Esophagus muscularis mucosa (tissue), 4 donors: ENCODE measurements around the gene PLEKHA8. TPM values are rescaled to one million over a fixed set of nuclear protein-coding genes. Genes with fewer than 3 reads are reported as not detected.
A peak's percentile ranks its signal among the peaks of the same experiment; 100 is the strongest.

ENCODE experiments used
- DNase-seq: peaks from one replicate; pipeline ENCODE4 v3.0.0-alpha.2; 2017; ENCODE audit errors: extremely low spot score
- H3K27ac ChIP-seq, 4 donors: fragments of 200-600 bp; sonication (generic); replicated peaks in 1 of 4; 1 replicate in 3 of 4; 2 replicates in 1 of 4; pipeline ENCODE4 v1.5.1; 2016 to 2019; ENCODE audit warnings: mild to moderate bottlenecking in 1 of 4
- H3K27me3 ChIP-seq, 4 donors: fragments of 200-600 bp; sonication (generic); one replicate each; pipeline versions ENCODE4 v1.5.1 to v1.6.0; 2016 to 2019
- H3K36me3 ChIP-seq, 4 donors: fragments of 200-600 bp; sonication (generic); one replicate each; pipeline ENCODE4 v1.5.1; 2016 to 2019
- H3K4me1 ChIP-seq, 4 donors: fragments of 200-600 bp; sonication (generic); one replicate each; pipeline ENCODE4 v1.5.1; 2016 to 2019
- H3K4me3 ChIP-seq, 4 donors: fragments of 200-600 bp; sonication (generic); 1 replicate in 2 of 4; 2 replicates in 2 of 4; pipeline ENCODE4 v1.5.1; 2016 to 2019; ENCODE audit warnings: mild to moderate bottlenecking in 4 of 4, moderate library complexity in 1 of 4
- H3K9me3 ChIP-seq, 4 donors: fragments of 200-600 bp; sonication (generic); 1 replicate in 3 of 4; 2 replicates in 1 of 4; pipeline ENCODE4 v1.5.1; 2016 to 2019
- EP300 ChIP-seq: sonication (generic); formaldehyde crosslinking; IDR thresholded peaks from one replicate; pipeline ENCODE4 v1.6.1; 2017; ENCODE audit warnings: antibody characterized with exemption
- POLR2A ChIP-seq: fragments of 450-650 bp; IDR thresholded peaks from one replicate; pipeline ENCODE4 v1.6.1; 2017; ENCODE audit warnings: antibody characterized with exemption, moderate library complexity, mild to moderate bottlenecking, low read depth
- POLR2AphosphoS5 ChIP-seq, 2 donors: sonication (generic); formaldehyde crosslinking; IDR thresholded peaks; one replicate each; pipeline ENCODE4 v1.6.1; 2017; ENCODE audit warnings: antibody characterized with exemption in 2 of 2
- WGBS: methylation state at CpG from one replicate; pipeline ENCODE4 v1.1.5; 2018; 5-methylcytosine and 5-hydroxymethylcytosine counted together
- intact Hi-C: fragments of 100-400 bp; cut with DNase I; formaldehyde crosslinking; loops from one replicate; pipeline ENCODE4 v1.15.1; 2023
- total RNA-seq, 4 donors: library from RNA; depleted of rRNA; stranded (reverse); fragments of >200 nt; gene quantifications; one replicate each; pipeline versions ENCODE4 v1.1.0 to v1.2.1, GENCODE V29; 2016
- TF ChIP-seq, protein P1 (sequence below), 3 experiments: fragments of 200-600 bp in 2 of 3; fragments of 450-650 bp in 1 of 3; sonication (generic) in 2 of 3; IDR thresholded peaks; one replicate each; pipeline ENCODE4 v1.5.1; 2017 to 2019; ENCODE audit warnings: antibody characterized with exemption in 3 of 3, mild to moderate bottlenecking in 2 of 3, moderate library complexity in 1 of 3

The PLEKHA8 gene
- total RNA-seq, 4 donors from 2014 or later = 6.6 to 11.9 (median 10.2) TPM

GRCh38 chr7:30133736-30134610, 105.8 kb downstream of the PLEKHA8 start:
- H3K4me3 ChIP-seq = peak overlapping the region; percentile 95 to 99 (median 96)
- H3K36me3 ChIP-seq = no peaks in the 10 kb centered on the region
- intact Hi-C loops = loop anchor here (5.0 kb wide), 1 partner anchor 52 kb away; no protein-coding TSS in a partner anchor
- peaks cover 12 to 39% (median 37%) of the 10 kb centered on the region in 4 donors for H3K4me1 ChIP-seq
- peak overlapping the region; percentile 96 to 98 (median 98) for H3K27ac ChIP-seq
- peak; percentile 55 for DNase-seq
- TF ChIP-seq, protein P1, sequence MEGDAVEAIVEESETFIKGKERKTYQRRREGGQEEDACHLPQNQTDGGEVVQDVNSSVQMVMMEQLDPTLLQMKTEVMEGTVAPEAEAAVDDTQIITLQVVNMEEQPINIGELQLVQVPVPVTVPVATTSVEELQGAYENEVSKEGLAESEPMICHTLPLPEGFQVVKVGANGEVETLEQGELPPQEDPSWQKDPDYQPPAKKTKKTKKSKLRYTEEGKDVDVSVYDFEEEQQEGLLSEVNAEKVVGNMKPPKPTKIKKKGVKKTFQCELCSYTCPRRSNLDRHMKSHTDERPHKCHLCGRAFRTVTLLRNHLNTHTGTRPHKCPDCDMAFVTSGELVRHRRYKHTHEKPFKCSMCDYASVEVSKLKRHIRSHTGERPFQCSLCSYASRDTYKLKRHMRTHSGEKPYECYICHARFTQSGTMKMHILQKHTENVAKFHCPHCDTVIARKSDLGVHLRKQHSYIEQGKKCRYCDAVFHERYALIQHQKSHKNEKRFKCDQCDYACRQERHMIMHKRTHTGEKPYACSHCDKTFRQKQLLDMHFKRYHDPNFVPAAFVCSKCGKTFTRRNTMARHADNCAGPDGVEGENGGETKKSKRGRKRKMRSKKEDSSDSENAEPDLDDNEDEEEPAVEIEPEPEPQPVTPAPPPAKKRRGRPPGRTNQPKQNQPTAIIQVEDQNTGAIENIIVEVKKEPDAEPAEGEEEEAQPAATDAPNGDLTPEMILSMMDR (IDR thresholded peaks at IDR 0.05) = no peak
- TF ChIP-seq EP300 (no peak), POLR2AphosphoS5 (IDR thresholded peaks at IDR 0.05) (no peak), POLR2A (no peak)
- 37% methylated on average over 13 of the region's 13 CpGs for WGBS
- no peaks in the 10 kb centered on the region for H3K27me3 ChIP-seq
- no peaks in the 10 kb centered on the region for H3K9me3 ChIP-seq

DNA sequence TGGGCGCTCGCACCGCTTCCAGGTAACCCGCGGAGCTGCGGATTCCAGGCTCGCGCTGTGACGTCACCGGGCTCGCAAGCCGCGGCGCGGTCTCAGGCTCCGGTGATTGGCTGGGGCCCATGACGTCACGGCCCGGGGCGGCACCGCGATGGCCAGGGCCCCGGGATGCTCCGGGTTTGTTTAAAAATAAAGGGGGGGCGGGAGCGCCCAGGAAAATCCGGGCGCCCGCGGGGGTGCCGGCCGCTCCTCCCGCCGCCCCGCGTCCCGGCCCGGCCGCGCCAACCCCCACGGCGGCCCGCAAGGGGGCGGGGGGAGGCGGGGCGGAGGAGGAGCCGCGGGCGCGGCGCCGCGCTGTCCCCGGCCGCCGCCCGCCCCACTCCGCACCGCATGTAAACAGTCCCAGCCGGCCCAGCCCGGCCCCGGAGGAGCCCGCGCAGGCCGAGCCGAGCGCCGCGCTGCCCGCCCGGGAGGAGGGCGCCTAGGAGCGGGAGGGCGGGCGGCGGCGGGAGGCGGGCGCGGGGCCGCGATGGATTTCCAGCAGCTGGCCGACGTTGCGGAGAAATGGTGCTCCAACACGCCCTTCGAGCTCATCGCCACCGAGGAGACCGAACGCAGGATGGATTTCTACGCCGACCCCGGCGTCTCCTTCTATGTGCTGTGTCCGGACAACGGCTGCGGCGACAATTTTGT, 106.5 kb downstream of the PLEKHA8 start, which contains the start of gene MTURN:
TSS of gene MTURN (plus strand) at position 376 of the 690 bp plus-strand sequence. CDS start at position 527, 151 bp downstream.
- Histone ChIP-seq H3K27me3 (no peaks in the 10 kb centered on the region), H3K4me1 (peaks cover 15 to 47% (median 45%) of the 10 kb centered on the region in 4 donors), H3K27ac (peak within 1 kb of the TSS; percentile 96 to 98 (median 98)), H3K4me3 (peak within 1 kb of the TSS; percentile 95 to 99 (median 96)), H3K36me3 (no peaks in the 10 kb centered on the region), H3K9me3 (no peaks in the 10 kb centered on the region)
- intact Hi-C loops = loop anchor here (5.0 kb wide), 2 partner anchors 52 to 107 kb away; partner anchors contain the start of genes FKBP14 and PLEKHA8
- WGBS = 0% methylated on average over 17 of the region's 99 CpGs
- DNase-seq = peak; percentile 98
- TF ChIP-seq POLR2AphosphoS5 (IDR thresholded peaks at IDR 0.05) (peak; percentile 25 to 62), POLR2A (no peak), EP300 (no peak)
- TF ChIP-seq, protein P1 (IDR thresholded peaks at IDR 0.05) = no peak

- Histone ChIP-seq H3K9me3 (no peaks in the 10 kb centered on the region), H3K4me1 (peaks cover 19 to 54% (median 51%) of the 10 kb centered on the region in 4 donors), H3K4me3 (peak overlapping the region; percentile 95 to 99 (median 96)), H3K36me3 (no peaks in the 10 kb centered on the region), H3K27ac (peak overlapping the region; percentile 96 to 98 (median 98)), H3K27me3 (no peaks in the 10 kb centered on the region)
- intact Hi-C loops = loop anchor here (5.0 kb wide), 1 partner anchor 108 kb away; the partner anchor contains the start of genes FKBP14 and PLEKHA8
- WGBS = 0% methylated on average over 6 of the region's 93 CpGs
- TF ChIP-seq POLR2AphosphoS5 (IDR thresholded peaks at IDR 0.05) = peak; percentile 62 to 71
- TF ChIP-seq POLR2A = no peak
- DNase-seq = peak; percentile 93
Measured at GRCh38 chr7:30135301-30136116, 107.3 kb downstream of the PLEKHA8 start.

DNA sequence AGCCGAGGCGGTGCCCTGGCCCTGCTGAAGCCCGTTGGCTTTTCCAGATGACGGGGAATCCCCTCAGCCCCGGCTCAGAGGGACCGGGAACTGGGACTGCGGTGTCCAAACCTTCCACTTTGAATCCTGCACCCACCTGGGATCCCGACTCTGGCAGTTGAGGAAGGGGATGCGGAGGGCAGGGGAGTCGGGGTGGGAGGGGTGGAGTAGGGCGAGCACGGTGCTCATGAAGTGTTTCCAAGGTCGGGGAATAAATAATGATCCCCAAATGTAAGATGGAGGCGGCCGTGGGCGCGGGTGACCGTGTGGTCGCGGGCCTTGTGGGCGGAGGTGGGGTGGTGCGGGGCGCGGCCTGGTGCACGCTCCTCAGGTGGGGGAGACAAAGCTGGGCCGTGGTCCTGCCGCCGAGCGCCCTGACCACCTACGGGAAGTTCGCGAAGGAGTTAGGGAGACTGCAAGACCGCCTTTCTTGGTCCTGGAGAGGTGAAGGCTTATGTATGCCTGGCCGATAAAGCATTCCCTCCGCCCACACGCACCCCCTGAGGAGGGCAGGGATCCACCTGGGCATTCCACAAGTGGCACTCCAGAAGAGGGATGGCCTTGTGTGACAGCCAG, 108.0 kb downstream of the PLEKHA8 start:
- Histone ChIP-seq H3K9me3 (no peaks in the 10 kb centered on the region), H3K4me1 (peaks cover 19 to 61% (median 57%) of the 10 kb centered on the region in 4 donors), H3K36me3 (no peaks in the 10 kb centered on the region), H3K4me3 (peak overlapping the region; percentile 95 to 99 (median 96)), H3K27me3 (no peaks in the 10 kb centered on the region), H3K27ac (peak overlapping the region; percentile 96 to 98 (median 98))
- intact Hi-C loops = loop anchor here (5.0 kb wide), 1 partner anchor 109 kb away; the partner anchor contains the start of genes FKBP14 and PLEKHA8
- no peak for TF ChIP-seq EP300
- TF ChIP-seq POLR2A = no peak
- TF ChIP-seq, protein P1 (IDR thresholded peaks at IDR 0.05) = no peak
- TF ChIP-seq POLR2AphosphoS5 (IDR thresholded peaks at IDR 0.05) = no peak
- DNase-seq = peak; percentile 87
- WGBS = 8% methylated on average over 23 of the region's 36 CpGs
